Ishikawa (cell line): ENCODE results near the gene EIF2B4.

Source experiments
- CEBPB ChIP-seq: IDR thresholded peaks from 2 replicates; pipeline ENCODE4 v1.6.1; 2012
- CREB1 ChIP-seq: IDR thresholded peaks from 2 replicates; pipeline ENCODE4 v1.6.1; 2012; ENCODE audit warnings: low read depth
- EGR1 ChIP-seq: IDR thresholded peaks from 2 replicates; pipeline ENCODE4 v1.6.1; 2012
- EP300 ChIP-seq: IDR thresholded peaks from 2 replicates; pipeline ENCODE4 v1.6.1; 2012; ENCODE audit warnings: borderline replicate concordance
- FOXM1 ChIP-seq: IDR thresholded peaks from 2 replicates; pipeline ENCODE4 v1.6.1; 2012; ENCODE audit warnings: low read depth, borderline replicate concordance
- MAX ChIP-seq: IDR thresholded peaks from 2 replicates; pipeline ENCODE4 v1.6.1; 2012
- NFIC ChIP-seq: IDR thresholded peaks from 2 replicates; pipeline ENCODE4 v1.6.1; 2012
- RAD21 ChIP-seq: IDR thresholded peaks from 2 replicates; pipeline ENCODE4 v1.6.1; 2012; ENCODE audit warnings: low read depth
- REST ChIP-seq: IDR thresholded peaks from 2 replicates; pipeline ENCODE4 v1.6.1; 2012; ENCODE audit warnings: low read depth, mild to moderate bottlenecking
- TAF1 ChIP-seq: IDR thresholded peaks from 2 replicates; pipeline ENCODE4 v1.6.1; 2012; ENCODE audit warnings: low read depth, mild to moderate bottlenecking
- TCF12 ChIP-seq: IDR thresholded peaks from 2 replicates; pipeline ENCODE4 v1.6.1; 2012; ENCODE audit warnings: low read depth
- TEAD4 ChIP-seq: IDR thresholded peaks from 2 replicates; pipeline ENCODE4 v1.6.1; 2012
- USF1 ChIP-seq: IDR thresholded peaks from 2 replicates; pipeline ENCODE4 v1.6.1; 2012
- YY1 ChIP-seq: IDR thresholded peaks from 2 replicates; pipeline ENCODE4 v1.6.1; 2012; ENCODE audit warnings: low read depth
- ZBTB7A ChIP-seq: IDR thresholded peaks from 2 replicates; pipeline ENCODE4 v1.6.1; 2012; ENCODE audit warnings: low read depth

EIF2B4 gene

GRCh38 chr2:27376866-27377617 is 6.9 kb upstream of the EIF2B4 start:
- TF ChIP-seq YY1 (no peak), USF1 (no peak), TAF1 (no peak), CREB1 (no peak), TCF12 (no peak), EP300 (no peak), RAD21 (no peak), CEBPB (no peak), FOXM1 (no peak), MAX (no peak), TEAD4 (no peak), EGR1 (no peak)

GRCh38 chr2:27376151-27376865 is 6.2 kb upstream of the EIF2B4 start:
- TF ChIP-seq YY1, result no peak
- no peak for TF ChIP-seq NFIC
- no peak for TF ChIP-seq FOXM1
- TF ChIP-seq CREB1, result no peak
- TF ChIP-seq MAX, result no peak
- TF ChIP-seq EP300, result no peak
- no peak for TF ChIP-seq USF1
- TF ChIP-seq TCF12, result no peak
- no peak for TF ChIP-seq RAD21
- TF ChIP-seq CEBPB, result no peak
- no peak for TF ChIP-seq ZBTB7A
- TF ChIP-seq TAF1, result no peak
- no peak for TF ChIP-seq EGR1
- no peak for TF ChIP-seq REST

- TF ChIP-seq CEBPB, result no peak
- TF ChIP-seq MAX, result no peak
- TF ChIP-seq FOXM1, result no peak
- TF ChIP-seq ZBTB7A, result no peak
- TF ChIP-seq TAF1, result no peak
Measured at GRCh38 chr2:27375513-27376099, 5.5 kb upstream of the EIF2B4 start.

- no peak for TF ChIP-seq REST
- TF ChIP-seq TEAD4, result no peak
- no peak for TF ChIP-seq ZBTB7A
- TF ChIP-seq EGR1, result no peak
- TF ChIP-seq FOXM1, result no peak
- TF ChIP-seq USF1, result no peak
- TF ChIP-seq CREB1, result no peak
- no peak for TF ChIP-seq NFIC
- no peak for TF ChIP-seq EP300
- no peak for TF ChIP-seq CEBPB
- no peak for TF ChIP-seq RAD21
- no peak for TF ChIP-seq TCF12
- no peak for TF ChIP-seq YY1
- TF ChIP-seq MAX, result no peak
Measured at GRCh38 chr2:27373567-27373966, 3.4 kb upstream of the EIF2B4 start.

- TF ChIP-seq TAF1, result no peak
- no peak for TF ChIP-seq NFIC
- no peak for TF ChIP-seq REST
- no peak for TF ChIP-seq EGR1
- TF ChIP-seq ZBTB7A, result no peak
- no peak for TF ChIP-seq MAX
- TF ChIP-seq CEBPB, result no peak
- no peak for TF ChIP-seq CREB1
- no peak for TF ChIP-seq FOXM1
- TF ChIP-seq YY1, result no peak
- no peak for TF ChIP-seq EP300
- no peak for TF ChIP-seq TCF12
- no peak for TF ChIP-seq RAD21
- TF ChIP-seq USF1, result no peak
- TF ChIP-seq TEAD4, result no peak
Measured at GRCh38 chr2:27372937-27373336, 2.8 kb upstream of the EIF2B4 start.
